ENCODE results near the gene OR52A1.
"Not testable (repeated sequence)": the region's sequence is repeated elsewhere in the genome, so short reads cannot be mapped to it uniquely, and the experiment has no call there.

The OR52A1 gene

DNA sequence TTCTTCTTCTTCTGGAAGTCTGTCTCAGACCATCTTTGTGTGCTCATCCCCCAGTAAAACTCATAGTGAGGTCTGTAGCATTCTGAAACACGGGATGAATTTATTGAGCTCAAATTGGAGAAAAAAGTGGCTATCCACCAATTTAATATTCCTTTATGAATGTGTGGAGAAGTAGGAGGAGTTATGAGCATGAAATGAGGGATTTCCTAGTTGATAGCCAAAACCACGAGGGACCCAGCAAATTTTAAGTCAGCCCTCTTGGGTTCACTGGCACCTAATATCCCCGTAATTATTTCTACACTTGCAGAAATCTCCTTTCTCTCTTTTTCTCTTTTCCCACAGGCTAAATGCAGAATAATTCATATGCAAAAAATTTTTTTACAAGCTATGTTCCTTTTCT is at the start of gene OR52A1:
TSS of gene OR52A1 (minus strand) at position 101 of the 400 bp plus-strand sequence. CDS start 2,388 bp downstream, outside the sequence.
- no peak for DNase-seq

DNA sequence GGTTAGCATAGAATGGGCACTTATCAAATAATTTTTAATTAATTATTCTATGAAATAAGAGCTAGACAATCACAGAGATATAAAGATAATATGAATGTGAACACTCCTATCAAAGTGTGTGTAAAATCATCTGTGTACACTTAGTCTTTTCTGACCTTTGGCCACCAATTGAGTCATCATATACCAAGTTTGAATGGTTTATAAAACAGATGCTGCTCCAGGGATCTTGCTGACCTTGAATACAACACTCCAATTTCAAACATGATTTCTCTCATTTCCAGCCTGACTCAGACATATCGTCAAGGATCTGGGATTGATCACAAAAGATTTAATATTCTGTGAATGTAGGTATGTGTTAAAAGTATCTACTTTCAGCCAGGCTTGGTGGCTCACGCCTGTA is 48.8 kb upstream of the OR52A1 start:
- no peak for DNase-seq

DNA sequence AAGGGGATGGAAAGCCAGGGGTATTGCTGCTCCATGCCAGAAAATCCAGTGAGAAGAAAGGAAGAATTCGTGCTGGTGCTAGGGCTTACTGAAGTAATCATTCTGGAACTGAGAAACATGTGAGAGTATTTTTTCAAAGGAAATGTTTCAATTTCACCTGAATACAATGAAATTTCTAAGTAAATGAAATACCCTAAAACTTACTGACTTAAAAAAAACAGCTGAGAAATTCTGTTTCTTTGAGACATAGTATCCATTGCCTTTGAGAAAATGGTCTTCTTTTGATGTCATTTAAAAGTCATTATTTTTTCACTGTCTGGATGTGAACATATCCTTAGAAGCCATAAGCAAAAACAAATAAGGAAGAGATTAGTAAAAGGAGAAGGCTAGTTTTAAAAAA is 46.0 kb upstream of the OR52A1 start, which contains the start of gene OR51V1:
TSS of gene OR51V1 (minus strand) at position 101 of the 400 bp plus-strand sequence. CDS start at position 101, 0 bp downstream.
- no peak for DNase-seq

DNA sequence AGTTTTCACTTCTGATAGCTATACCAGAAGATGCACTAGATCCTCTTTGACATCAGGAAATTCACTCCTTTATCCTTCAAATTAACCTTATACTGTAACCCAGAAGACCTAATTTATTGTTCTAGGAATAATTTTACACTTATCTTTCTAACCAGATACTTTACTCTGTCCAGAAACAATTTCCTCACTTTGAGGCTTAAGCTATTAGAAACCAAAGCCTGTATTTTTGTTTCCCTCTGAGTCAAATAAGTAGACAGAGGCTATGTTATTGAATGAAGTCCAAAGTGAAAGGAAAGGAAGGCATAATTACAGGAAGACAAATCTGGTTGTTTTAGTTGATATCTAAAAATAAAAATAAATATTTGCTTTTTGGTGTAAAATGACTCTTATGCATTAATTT is 43.7 kb upstream of the OR52A1 start:
- no peak for DNase-seq

DNA sequence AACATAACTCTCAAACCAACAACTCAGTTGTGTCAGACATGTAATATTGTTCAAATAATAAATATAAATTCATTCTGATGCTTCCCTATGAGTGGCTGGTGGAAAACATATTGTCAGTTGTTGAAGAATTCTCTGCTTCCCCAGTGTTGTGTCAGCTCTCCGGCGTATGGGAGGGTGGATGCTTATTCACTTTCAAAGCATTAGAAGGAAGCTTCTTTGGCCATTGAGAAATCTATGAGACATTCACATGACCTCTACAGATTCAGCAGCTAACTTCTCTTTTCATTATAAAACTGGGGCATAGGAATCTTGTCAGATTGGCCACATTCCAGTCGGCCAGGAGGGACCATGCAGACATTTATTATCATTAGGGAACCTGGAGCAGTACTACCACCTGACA is 43.0 kb upstream of the OR52A1 start:
- DNase-seq, result no peak

DNA sequence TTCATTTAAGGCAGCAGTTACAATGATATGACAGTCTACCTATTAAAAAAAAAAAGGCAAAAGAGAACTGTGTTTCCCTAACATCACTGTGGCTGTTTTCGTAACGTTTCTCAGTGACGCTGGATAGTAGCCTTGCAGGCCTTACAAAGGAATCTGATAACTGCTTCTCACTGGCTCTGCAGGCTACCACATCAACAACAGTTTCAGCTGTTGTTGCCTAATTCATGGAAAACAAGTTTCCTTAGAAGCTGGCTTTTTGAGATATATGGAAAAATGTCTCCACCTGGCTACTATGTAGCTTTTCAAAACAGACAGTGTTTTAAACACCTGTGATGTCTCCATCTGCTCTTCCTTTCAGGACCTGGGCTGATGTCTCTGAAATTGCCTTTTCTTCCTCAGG is 42.2 kb upstream of the OR52A1 start:
- DNase-seq, result no peak

DNA sequence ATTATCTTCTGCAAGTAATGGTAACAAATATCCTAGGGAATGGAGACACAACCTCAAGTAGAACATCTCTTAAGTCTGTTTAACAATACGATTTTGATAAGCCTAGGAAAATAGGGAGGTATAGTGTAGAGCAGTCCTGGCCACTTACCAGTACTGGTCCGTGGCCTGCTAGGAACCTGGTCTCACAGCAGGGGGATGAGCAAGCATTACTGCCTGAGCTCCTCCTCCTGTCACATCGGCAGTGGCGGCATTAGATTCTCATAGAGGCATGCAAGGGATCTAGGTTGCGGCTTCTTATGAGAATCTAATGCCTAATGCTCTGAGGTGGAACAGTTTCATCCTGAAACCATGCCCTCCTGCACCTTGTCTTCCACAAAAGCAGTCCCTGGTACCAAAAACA is 41.5 kb upstream of the OR52A1 start:
- DNase-seq, result no peak

DNA sequence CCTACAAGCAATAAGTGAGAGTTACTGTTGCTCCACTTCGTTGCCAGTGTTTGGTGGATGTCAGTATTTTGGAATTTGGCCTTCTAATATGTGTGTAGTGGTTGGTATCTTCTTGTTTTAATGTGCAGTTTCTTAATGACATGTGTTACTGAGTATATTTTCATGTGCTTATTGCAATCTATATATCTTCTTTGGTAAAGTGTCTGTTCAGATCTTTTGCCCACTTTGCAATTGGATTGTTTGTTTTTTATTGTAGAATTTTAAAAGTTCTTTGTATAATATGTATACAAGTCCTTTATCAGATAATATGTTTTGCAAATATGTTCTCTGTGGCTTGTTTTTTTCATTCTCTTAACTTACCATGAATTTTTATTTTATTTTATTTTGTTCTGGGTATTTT is 38.2 kb upstream of the OR52A1 start:
- DNase-seq, result no peak

DNA sequence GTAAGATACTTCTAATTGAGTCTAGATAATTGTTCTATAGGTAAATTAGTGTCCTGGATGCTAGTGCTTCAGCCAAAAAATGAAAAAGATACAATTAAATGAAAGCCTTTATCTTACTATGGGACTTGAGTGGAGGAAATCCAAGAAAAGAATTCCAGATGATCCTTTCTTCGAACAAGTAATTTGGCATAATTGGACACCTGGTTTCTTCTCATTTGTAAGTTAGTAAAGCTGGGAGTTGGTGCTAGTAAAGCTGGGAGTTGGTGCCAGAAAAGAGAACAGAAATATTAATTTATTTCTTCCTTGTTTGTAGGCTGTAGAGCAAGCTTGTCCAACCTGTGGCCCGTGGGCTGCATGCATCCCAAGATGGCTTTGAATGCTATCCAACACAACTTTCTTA is 33.6 kb upstream of the OR52A1 start:
- no peak for DNase-seq

DNA sequence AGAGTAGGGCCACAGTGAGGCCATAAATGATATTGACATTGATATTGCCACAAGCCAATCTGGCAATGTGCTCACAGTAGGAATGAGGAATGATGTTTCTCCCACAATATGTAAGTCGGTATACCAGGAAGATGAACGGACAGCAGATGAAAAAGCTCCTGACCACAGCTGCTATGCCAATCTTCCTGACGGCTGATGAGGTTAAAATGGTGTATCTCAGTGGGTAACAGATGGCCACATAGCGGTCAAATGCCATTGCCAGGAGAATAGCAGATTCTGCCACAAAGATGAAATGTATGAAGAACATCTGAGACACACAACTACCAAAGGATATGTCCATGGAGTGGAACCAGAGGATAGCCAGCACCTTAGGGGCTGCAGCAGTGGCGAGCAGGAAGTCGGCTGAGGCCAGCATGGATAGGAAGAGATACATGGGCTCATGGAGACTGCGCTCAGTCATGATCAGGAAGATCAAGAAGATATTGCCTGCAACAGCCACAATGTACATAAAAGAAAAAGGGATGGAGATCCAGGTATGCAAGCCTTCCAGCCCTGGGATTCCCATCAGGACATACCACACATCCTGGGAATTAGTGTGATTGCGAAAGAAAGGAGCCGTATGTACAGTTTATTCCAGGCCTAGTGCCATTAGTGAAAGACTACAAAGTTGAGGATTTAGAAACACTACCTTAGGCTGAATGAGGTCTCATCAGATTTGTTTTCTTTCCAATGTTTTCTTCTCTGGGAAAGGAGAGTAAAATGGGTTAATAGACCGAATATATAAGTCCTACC is 23.7 kb upstream of the OR52A1 start:
- no peak for DNase-seq

DNA sequence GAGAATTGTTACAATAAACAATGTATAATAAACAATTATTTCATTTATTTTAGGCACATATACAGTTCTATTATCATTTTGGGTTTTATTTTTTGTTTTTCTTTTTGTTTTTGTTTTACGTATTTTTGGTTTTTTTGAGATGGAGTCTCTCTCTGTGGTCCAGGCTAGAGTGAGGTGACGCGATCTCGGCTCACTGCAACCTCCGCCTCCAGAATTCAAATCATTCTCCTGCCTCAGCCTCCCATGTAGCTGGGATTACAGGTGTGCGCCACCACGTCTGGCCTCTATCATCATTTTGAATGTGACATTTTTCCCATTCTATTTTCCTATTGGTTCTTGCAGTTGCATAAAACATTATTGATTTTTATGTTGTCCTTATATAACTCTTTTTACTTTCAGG is 20.4 kb upstream of the OR52A1 start:
- DNase-seq, result no peak

DNA sequence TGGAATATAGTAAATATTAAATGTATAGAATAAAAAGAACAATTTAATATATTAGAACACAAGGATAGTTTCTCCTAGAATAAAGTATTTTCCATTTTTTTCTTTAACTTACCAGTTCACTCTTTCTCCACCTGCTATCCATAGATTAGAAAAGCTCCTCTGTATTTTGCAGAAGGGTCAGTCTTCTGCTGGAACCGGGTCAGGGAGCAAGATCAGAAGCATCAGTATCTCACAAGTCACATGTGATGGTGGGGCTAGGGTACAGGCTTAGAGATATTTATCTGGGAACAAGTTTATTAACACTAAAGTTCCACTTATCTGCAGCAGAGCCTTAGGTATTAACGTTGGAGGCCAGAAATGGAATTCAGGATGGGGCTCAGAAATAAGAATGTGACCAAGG is 17.3 kb upstream of the OR52A1 start:
- no peak for DNase-seq

DNA sequence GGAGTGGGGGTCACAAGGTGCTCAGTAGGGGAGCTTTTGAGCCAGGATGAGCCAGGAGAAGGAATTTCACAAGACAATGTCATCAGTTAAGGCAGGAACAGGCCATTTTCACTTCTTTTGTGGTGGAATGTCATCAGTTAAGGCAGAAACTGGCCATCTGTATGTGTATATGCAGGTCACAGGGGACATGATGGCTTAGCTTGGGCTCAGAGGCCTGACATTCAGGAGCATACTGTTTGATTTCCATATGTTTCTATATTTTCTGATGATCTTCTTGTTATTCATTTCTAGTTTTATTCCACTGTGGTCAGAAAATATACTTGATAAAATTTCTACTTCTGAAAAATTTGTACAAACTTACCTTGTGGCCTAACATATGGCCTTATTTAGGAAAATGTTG is 11.3 kb upstream of the OR52A1 start:
- not testable (repeated sequence) for DNase-seq

DNA sequence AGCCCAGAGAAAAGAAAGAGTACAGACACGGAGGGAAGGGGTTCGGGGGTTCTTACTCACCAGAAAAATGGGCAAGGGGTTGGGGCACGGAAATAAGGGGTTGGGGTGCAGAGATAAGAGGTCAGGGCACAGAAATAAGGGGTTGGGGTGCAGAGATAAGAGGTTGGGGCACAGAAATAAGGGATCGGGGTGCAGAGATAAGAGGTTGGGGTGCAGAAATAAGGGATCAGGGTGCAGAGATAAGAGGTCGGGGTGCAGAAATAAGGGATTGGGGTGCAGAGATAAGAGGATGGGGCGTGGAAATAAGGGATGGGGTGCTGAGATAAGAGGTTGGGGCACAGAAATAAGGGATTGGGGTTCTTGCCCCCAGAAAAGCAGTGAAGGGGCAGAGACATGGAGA is 10.2 kb upstream of the OR52A1 start:
- DNase-seq, result not testable (repeated sequence)

DNA sequence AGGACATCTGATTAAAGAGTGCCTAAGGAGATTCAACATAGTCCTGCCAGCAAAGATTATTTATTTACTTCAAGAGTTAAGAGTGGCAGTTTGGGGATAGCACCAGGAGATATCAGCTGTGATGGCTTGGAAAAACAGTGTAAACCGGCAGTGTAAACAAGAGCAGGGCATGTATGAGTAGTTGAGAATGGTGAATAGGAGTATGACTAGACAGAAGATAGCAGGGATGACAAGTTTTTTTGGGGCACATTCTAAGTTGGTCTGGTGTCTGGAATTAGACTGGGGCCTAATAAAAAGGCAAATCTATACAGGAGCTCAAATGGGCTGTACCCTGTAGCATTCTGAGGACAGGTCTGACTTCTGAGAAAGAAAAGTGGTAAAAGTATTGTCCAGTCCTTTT is 6.5 kb upstream of the OR52A1 start:
- DNase-seq, result not testable (repeated sequence)

DNA sequence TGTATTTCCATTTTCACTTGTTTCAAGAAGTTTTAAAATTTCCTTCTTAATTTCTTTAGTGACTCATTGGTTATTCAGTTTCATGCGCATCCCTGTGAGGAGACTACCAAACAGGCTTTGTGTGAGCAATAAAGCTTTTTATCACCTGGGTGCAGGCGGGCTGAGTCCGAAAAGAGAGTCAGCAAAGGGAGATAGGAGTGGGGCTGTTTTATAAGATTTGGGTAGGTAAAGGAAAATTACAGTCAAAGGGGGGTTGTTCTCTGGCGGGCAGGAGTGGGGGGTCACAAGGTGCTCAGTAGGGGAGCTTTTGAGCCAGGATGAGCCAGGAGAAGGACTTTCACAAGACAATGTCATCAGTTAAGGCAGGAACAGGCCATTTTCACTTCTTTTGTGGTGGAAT is 5.7 kb upstream of the OR52A1 start:
- not testable (repeated sequence) for DNase-seq

DNA sequence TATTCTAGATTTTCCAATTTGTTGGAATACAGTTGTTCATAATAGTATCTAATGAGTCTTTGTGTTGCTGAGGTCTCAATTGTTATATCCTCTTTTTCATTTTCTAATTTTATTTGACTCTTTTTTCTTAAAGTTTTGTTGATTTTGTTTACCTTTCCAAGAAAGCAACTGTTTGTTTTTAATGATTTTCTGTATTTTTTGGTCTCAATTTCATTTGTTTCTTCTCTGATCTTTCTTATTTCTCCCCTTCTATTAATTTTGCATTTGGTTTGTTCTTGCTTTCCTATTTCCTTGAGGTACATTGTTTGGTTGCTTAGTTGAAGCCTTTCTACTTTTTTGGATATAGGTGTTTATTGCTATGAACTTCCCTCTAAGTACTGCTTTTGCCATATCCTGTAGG is 5.2 kb upstream of the OR52A1 start:
- DNase-seq, result no peak

DNA sequence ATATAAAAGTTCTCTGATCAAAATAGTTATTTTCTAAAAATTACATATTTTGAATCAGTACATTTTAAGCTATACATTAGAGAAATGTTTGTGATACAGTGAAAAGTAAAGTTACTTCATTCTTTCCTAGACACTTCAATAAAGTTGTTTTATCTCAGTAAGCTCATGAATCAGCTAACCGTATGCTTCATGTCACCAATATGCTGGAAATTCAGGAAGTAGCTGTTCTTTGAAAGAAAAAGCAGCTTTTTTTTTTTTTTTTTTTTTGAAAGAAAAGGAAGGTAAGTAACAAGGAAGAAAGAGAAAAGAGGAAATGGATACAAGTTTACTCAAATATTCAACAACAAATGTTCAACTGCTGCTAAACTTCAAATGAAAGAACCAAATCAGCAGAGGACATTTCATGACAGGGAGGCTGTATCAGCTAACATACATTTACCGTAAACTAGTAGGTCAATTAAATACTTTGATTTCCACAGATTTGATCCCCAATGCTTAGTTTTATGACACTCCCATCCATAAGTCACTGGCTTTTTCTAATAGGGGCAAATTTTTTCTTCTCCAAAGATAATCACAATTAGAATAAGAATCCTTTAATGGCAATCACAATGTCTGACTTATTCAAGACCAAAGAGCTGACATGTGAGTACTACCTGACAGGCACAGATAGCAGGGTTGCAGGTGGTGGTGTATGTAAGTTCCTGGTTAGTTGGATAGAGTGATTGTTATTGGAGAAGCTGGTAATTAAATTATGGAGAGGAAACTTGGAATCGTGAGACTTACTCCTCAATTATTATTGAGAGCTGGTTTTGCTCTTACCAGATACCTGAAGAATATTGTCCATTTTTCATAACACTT is 754 bp downstream of the OR52A1 start:
- no peak for DNase-seq

DNA sequence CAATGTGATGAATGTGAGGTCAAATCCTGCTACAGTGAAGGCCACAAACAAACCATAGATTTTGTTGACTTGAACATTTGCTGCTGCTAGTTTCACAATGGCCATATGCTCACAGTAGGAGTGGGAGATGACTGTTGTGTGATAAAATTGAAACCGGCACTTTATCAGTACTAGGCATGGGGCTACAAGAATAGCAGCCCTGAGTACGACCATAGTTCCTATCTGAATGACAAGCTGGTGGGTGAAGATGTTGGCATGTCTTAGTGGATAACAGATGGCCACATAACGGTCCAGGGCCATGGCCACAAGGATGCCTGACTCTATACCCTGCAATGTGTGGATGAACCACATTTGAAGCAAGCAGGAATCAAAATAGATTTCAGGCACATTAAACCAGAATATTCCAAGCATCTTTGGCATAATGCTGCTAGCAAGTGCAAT is 2.8 kb downstream of the OR52A1 start:
- DNase-seq, result no peak

DNA sequence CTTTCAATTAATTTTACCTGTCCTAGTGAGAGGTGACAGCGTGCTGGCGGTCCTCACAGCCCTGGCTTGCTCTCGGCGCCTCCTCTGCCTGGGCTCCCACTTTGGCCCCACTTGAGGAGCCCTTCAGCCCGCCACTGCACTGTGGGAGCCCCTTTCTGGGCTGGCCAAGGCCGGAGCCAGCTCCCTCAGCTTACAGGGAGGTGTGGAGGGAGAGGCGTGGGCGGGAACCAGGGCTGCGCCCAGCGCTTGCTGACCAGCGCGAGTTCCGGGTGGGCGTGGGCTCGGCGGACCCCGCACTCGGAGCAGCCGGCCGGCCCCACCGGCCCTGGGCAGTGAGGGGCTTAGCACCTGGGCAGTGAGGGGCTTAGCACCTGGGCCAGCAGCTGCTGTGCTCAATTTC is 10.4 kb downstream of the OR52A1 start:
- DNase-seq, result not testable (repeated sequence)

DNA sequence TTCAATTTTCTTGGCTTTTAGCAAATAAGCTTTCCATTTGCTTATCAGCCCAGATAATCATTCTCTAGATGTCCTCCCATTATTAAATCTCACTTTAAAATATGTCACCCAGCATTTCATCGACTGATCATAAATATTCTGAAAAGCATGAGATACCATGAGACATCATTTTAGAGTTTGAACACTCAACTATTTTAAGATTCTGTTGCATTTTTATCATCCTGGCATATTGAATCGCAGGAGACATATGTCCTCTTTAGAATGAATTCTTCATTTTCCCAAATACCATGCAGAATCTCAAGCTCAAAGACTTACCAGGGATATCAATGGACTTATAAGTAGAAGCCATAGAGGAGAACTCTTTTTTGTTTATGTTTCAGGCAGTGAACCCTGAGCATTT is 16.6 kb downstream of the OR52A1 start, which contains the start of gene OR52A5:
TSS of gene OR52A5 (minus strand) at position 361 of the 400 bp plus-strand sequence. CDS start 5,714 bp downstream, outside the sequence.
- no peak for DNase-seq

DNA sequence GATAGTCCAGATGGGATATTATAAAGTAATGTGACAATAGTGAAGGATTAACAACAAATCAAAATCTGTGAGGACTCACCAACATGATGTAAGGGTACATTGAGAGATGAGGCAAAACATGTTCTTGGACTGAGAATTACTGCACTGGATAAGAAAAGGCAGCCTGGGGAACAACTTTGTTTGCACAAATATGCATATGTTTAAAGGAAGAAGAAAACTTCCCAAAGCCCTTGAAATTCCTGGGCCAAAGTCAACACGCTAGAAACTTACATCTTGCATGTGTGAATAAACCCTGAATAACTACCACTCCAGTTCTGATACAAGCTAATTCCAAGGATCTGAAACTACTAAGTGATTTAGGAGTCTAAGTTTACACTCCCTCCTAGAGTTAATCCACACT is 17.5 kb downstream of the OR52A1 start:
- no peak for DNase-seq

DNA sequence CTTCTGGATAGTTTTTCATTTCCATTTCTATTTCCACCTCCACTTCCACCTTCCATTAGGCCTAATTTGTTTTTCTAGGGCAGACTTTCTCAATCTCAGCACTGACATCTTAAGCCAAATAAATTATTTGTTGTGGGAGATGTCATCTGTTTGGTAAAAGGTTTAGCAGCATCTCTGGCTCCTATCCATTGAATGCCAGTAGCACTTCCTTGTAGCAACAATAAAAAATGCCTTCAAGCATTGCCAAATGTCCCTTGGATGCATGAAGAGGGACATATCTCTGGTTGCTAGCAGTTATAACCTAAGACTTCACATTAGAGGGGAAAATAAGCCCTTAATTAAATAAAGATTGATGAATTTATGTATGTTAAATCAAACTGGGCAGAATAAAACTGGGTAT is 18.3 kb downstream of the OR52A1 start:
- DNase-seq, result no peak

Measured in activated CD4-positive, alpha-beta T cell treated with anti-CD3 and anti-CD28 coated beads, Interleukin-2, amount 50 U/mL, for 4 hours (primary cell).